Heart left ventricle (tissue), 13 donors: ENCODE results near the gene BBOX1.

Experiments
- POLR2A ChIP-seq, 2 donors: fragments of 450-650 bp; IDR thresholded peaks; one replicate each; pipeline ENCODE4 v1.6.1; 2017; ENCODE audit warnings: antibody characterized with exemption in 2 of 2, mild to moderate bottlenecking in 2 of 2, moderate library complexity in 2 of 2
- TF ChIP-seq, protein P1 (sequence below), 12 donors: fragments of 200-600 bp; sonication (generic) in 4 of 12; IDR thresholded peaks; one replicate each; pipeline versions ENCODE4 v1.5.0 to v1.8.0; 2018 to 2022; ENCODE audit warnings: antibody characterized with exemption in 12 of 12, mild to moderate bottlenecking in 5 of 12
- donor health status: ischemic (EF 13 %, LVEDD 7.1; RV severe dilation, severe dysfunction).
- donor health status: DM: no; HTN: yes; CAD: no.
- donor health status: DM: no; HTN: no; CAD: no.
- donor health status: ischemic (EF 25% LVEDD 6.9; RV normal size, moderate dysfunction).
- donor health status: ischemic (EF 25% LVEDD 5.7; RV mildly dilated, moderate dysfunction).
- donor health status: ischemic (EF 35%, LVEDD 5.7; RV mildly dilated, moderate dysfunction).
- donor health status: nonischemic (EF 11% LVEDD 7.7; RV severe dilation, severe dysfunction).
- donor health status: DM: yes; HTN: yes; CAD: no.
- donor health status: PGD.
- donor health status: ischemic (EF 29% LVEDD 5.4; RV normal size, mild dysfunction).
- donor health status: nonischemic (EF 23%, LVEDD 6.1; RV moderate dilation, normal function).

GRCh38 chr11:27116684-27117083 is 76.1 kb downstream of the BBOX1 start:
- no peak for TF ChIP-seq POLR2A (IDR thresholded peaks at IDR 0.05)
- TF ChIP-seq, protein P1, sequence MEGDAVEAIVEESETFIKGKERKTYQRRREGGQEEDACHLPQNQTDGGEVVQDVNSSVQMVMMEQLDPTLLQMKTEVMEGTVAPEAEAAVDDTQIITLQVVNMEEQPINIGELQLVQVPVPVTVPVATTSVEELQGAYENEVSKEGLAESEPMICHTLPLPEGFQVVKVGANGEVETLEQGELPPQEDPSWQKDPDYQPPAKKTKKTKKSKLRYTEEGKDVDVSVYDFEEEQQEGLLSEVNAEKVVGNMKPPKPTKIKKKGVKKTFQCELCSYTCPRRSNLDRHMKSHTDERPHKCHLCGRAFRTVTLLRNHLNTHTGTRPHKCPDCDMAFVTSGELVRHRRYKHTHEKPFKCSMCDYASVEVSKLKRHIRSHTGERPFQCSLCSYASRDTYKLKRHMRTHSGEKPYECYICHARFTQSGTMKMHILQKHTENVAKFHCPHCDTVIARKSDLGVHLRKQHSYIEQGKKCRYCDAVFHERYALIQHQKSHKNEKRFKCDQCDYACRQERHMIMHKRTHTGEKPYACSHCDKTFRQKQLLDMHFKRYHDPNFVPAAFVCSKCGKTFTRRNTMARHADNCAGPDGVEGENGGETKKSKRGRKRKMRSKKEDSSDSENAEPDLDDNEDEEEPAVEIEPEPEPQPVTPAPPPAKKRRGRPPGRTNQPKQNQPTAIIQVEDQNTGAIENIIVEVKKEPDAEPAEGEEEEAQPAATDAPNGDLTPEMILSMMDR (IDR thresholded peaks at IDR 0.05): no peak
